Spleen (tissue), 7 donors: ENCODE measurements around the gene TRIM10.

Experiments used
- CTCF ChIP-seq, 11 experiments: fragments of 200-600 bp in 7 of 11; fragments of 450-650 bp in 4 of 11; sonication (generic) in 4 of 11; IDR thresholded peaks in 8 of 11; conservative IDR thresholded peaks in 3 of 11; 1 replicate in 7 of 11; 2 replicates in 4 of 11; pipeline versions ENCODE4 v1.4.0 to v1.8.0; 2016 to 2021; ENCODE audit warnings: antibody characterized with exemption in 11 of 11, inconsistent platforms in 4 of 11, mild to moderate bottlenecking in 1 of 11
- POLR2A ChIP-seq, 3 donors: fragments of 450-650 bp; IDR thresholded peaks; one replicate each; pipeline ENCODE4 v1.5.1; 2017; ENCODE audit warnings: antibody characterized with exemption in 3 of 3, mild to moderate bottlenecking in 1 of 3
- POLR2AphosphoS5 ChIP-seq, 3 donors: sonication (generic); formaldehyde crosslinking; IDR thresholded peaks; one replicate each; pipeline ENCODE4 v1.5.1; 2017; ENCODE audit warnings: antibody characterized with exemption in 3 of 3
- donor health status: DM: no; HTN: no; CAD: no; lungs with moderate emphysema.
- donor health status: DM: no; HTN: no; CAD: no.
- donor health status: DM: no; HTN: no; CAD: no.

GRCh38 chr6:30104661-30105060 is 56.4 kb downstream of the TRIM10 start:
- TF ChIP-seq CTCF (IDR thresholded peaks at IDR 0.05 in 8 of 11, conservative IDR thresholded peaks at IDR 0.05 in 3 of 11) (no peak), POLR2A (IDR thresholded peaks at IDR 0.05) (no peak), POLR2AphosphoS5 (IDR thresholded peaks at IDR 0.05) (no peak)
